Measurements from ENCODE around the gene MYO1E.

DNA sequence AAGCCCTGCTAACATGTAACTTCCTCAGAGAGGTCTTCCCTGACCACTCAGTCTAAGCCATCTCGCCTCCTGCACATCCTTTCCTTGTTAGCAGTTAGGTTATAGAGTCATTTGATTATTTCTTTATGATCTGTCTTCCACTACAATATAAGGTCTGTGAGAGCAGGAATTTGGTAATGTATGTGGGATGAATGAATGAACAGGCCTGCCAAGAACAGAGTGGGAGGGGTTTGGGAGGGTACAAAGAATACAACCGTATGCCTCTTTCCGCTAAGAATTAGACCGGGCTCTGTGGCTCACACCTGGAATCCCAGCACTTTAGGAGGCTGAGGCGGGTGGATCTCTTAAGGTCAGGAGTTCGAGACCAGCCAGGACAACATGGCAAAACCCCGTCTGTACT, 32.4 kb upstream of the MYO1E start:
- TF ChIP-seq, protein P1, sequence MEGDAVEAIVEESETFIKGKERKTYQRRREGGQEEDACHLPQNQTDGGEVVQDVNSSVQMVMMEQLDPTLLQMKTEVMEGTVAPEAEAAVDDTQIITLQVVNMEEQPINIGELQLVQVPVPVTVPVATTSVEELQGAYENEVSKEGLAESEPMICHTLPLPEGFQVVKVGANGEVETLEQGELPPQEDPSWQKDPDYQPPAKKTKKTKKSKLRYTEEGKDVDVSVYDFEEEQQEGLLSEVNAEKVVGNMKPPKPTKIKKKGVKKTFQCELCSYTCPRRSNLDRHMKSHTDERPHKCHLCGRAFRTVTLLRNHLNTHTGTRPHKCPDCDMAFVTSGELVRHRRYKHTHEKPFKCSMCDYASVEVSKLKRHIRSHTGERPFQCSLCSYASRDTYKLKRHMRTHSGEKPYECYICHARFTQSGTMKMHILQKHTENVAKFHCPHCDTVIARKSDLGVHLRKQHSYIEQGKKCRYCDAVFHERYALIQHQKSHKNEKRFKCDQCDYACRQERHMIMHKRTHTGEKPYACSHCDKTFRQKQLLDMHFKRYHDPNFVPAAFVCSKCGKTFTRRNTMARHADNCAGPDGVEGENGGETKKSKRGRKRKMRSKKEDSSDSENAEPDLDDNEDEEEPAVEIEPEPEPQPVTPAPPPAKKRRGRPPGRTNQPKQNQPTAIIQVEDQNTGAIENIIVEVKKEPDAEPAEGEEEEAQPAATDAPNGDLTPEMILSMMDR (IDR thresholded peaks at IDR 0.05), result no peak
- TF ChIP-seq POLR2A (IDR thresholded peaks at IDR 0.05), result no peak
